Measurements from ENCODE around the gene ATG4B. TPM values are rescaled to one million over a fixed set of nuclear protein-coding genes. Genes with fewer than 3 reads are reported as not detected.
"Not testable (repeated sequence)": the region's sequence is repeated elsewhere in the genome, so short reads cannot be mapped to it uniquely, and the experiment has no call there.

Gene ATG4B
- total RNA-seq, 1 donor from 2014 or later = 124 TPM

DNA sequence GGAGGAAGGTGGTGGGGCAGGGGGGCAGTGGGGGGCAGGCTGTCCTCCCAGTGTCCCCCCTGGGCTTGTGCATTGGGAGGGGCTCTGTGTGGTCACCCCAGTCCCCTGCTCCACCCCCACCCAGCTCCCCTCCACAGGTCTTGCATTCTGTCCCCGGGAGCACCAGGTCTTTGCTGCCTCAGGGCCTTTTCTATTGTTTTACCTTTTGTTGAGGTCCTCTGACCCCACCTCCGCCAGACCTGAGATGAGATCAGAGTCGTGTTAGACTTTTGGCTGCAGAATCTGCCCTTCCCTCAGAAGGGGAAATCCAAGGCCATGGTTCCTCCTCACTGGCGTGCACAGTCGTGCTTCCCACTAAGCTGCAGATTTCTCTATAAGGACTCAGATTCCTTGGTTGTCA is 20.8 kb downstream of the ATG4B start:
- Mint-ChIP-seq H3K36me3 (ENCODE audit: low read depth, unreplicated experiment) (peaks cover 44% of the 10 kb centered on the region), H3K9me3 (ENCODE audit: unreplicated experiment) (no peaks in the 10 kb centered on the region), H3K27me3 (ENCODE audit: unreplicated experiment) (peaks cover 4% of the 10 kb centered on the region), H3K4me1 (ENCODE audit: unreplicated experiment) (no peaks in the 10 kb centered on the region), H3K4me3 (ENCODE audit: unreplicated experiment) (no peak overlapping the region), H3K27ac (ENCODE audit: unreplicated experiment) (no peak overlapping the region)
- TF ChIP-seq, protein P1, sequence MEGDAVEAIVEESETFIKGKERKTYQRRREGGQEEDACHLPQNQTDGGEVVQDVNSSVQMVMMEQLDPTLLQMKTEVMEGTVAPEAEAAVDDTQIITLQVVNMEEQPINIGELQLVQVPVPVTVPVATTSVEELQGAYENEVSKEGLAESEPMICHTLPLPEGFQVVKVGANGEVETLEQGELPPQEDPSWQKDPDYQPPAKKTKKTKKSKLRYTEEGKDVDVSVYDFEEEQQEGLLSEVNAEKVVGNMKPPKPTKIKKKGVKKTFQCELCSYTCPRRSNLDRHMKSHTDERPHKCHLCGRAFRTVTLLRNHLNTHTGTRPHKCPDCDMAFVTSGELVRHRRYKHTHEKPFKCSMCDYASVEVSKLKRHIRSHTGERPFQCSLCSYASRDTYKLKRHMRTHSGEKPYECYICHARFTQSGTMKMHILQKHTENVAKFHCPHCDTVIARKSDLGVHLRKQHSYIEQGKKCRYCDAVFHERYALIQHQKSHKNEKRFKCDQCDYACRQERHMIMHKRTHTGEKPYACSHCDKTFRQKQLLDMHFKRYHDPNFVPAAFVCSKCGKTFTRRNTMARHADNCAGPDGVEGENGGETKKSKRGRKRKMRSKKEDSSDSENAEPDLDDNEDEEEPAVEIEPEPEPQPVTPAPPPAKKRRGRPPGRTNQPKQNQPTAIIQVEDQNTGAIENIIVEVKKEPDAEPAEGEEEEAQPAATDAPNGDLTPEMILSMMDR (IDR thresholded peaks at IDR 0.05; ENCODE audit: unreplicated experiment) = no peak
- no peak for DNase-seq (ENCODE audit: low spot score)

DNA sequence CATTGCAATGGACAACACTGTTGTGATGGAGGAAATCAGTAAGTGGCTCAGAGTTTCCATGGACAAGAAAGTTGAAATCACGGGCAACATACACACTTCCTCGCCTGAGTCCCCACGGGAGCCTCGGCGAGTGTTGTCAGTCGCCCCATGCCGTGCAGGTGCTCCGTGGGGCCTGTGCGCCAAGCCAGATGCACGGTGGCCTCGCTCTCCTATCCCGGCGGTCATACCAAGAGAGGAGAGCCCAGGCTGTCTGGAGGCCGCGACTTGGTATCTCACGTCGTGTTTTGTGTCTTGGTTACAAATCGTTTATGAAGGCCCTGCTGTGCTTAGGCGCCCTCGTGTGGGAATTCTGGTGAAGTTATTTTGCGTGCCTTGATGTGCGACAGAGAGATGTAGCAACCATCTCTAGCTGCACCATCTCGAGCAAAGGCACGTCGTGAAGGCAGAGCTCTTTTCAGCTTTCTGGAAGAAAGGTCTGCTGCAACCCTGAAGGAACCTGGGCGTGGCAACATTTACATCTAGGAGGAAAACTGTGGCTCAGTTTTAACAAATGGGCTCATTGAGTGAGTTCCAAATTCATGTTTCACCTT is 21.8 kb downstream of the ATG4B start:
- Mint-ChIP-seq H3K4me1 (ENCODE audit: unreplicated experiment) (no peaks in the 10 kb centered on the region), H3K36me3 (ENCODE audit: low read depth, unreplicated experiment) (peaks cover 39% of the 10 kb centered on the region), H3K27me3 (ENCODE audit: unreplicated experiment) (peaks cover 4% of the 10 kb centered on the region), H3K27ac (ENCODE audit: unreplicated experiment) (peak overlapping the region; percentile 37), H3K9me3 (ENCODE audit: unreplicated experiment) (no peaks in the 10 kb centered on the region), H3K4me3 (ENCODE audit: unreplicated experiment) (peak overlapping the region; percentile 33)
- TF ChIP-seq, protein P1 (IDR thresholded peaks at IDR 0.05; ENCODE audit: unreplicated experiment) = peak; percentile 21
- peak; percentile 56 for DNase-seq (ENCODE audit: low spot score)

DNA sequence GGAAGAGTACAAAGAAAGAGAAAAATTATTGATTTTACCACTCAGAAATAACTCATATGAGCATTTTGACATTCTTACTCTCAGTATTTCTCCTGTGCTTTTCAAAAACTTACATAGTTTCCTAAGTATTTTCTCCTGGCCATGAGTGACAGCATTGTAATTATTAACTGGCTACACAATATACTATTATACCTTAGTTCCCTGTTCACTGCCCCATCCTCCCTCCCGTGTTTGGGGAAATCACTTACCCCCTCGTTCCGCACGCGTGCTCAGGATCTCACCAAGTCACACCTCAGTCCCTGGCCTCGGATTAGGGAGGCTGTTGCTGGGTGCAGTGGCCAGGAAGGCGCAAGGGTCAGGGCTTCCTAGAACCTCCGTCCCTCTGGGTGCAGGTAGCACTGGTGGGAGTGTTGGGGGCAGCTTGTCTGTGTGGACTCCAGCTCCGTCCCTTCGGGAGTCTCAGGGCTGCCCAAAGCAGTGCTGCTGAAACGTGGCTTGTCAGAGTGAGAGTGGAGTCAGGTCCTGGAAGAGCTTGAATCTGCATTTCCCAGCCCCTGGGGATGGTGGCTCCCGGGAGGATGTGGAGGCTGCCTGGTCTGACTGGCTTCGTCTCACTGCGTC is 23.2 kb downstream of the ATG4B start:
- Mint-ChIP-seq H3K36me3 (ENCODE audit: low read depth, unreplicated experiment) (peaks cover 31% of the 10 kb centered on the region), H3K27ac (ENCODE audit: unreplicated experiment) (no peak overlapping the region), H3K9me3 (ENCODE audit: unreplicated experiment) (no peaks in the 10 kb centered on the region), H3K27me3 (ENCODE audit: unreplicated experiment) (peaks cover 2% of the 10 kb centered on the region), H3K4me1 (ENCODE audit: unreplicated experiment) (no peaks in the 10 kb centered on the region), H3K4me3 (ENCODE audit: unreplicated experiment) (no peak overlapping the region)
- DNase-seq (ENCODE audit: low spot score) = no peak
- TF ChIP-seq, protein P1 (IDR thresholded peaks at IDR 0.05; ENCODE audit: unreplicated experiment) = no peak

DNA sequence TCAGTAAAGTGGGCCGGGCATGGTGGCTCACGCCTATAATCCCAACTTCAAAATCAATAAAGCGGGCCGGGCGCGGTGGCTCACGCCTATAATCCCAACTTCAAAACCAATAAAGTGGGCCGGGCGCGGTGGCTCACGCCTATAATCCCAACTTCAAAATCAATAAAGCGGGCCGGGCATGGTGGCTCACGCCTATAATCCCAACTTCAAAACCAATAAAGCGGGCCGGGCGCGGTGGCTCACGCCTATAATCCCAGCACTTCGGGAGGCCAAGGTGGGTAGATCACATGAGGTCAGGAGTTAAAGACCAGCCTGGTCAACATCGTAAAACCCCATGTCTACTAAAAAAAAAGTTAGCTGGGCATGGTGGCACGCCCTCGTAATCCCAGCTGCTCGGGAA is 25.2 kb downstream of the ATG4B start:
- H3K27ac Mint-ChIP-seq (ENCODE audit: unreplicated experiment); H3K27me3 Mint-ChIP-seq (ENCODE audit: unreplicated experiment); DNase-seq (ENCODE audit: low spot score); H3K4me1 Mint-ChIP-seq (ENCODE audit: unreplicated experiment); H3K4me3 Mint-ChIP-seq (ENCODE audit: unreplicated experiment); H3K9me3 Mint-ChIP-seq (ENCODE audit: unreplicated experiment): not testable (repeated sequence)
- peaks cover 26% of the 10 kb centered on the region for H3K36me3 Mint-ChIP-seq (ENCODE audit: low read depth, unreplicated experiment)

DNA sequence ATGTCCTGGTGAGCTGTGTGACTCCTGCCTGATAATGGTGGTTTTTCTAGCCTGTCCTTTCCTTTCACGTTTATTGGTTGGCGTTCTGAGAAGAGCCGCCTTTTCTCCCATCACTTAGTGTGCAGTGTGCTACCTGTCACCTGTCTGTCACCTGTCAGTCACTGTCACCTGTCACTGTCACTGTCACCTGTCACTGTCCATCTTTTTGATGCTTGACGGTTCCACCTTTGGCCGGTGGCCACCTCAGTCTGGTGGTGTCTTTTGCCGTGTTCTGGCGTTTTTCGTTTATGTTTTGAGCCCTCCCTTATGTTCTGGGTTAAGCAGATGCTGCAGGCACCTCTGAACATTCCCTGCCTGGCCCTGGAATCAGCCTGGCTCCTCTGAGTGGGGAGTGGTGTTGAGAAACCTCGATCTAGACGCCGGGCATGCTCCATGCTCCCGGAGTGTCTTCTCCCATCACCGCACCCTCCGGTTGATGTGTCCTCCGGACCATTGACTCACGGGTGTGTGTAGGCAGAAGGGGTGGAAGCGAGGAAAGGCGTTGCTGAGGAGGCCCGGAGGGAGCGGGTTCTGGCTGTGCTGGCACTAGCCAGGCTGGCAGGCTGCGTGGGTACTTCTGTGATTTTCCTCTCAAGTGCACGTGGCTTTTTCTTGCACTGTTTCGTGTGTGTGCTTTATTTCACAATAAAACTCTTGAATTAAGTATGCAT is 28.4 kb downstream of the ATG4B start:
- Mint-ChIP-seq H3K4me3 (ENCODE audit: unreplicated experiment) (no peak overlapping the region), H3K27ac (ENCODE audit: unreplicated experiment) (no peak overlapping the region), H3K4me1 (ENCODE audit: unreplicated experiment) (no peaks in the 10 kb centered on the region), H3K9me3 (ENCODE audit: unreplicated experiment) (no peaks in the 10 kb centered on the region), H3K27me3 (ENCODE audit: unreplicated experiment) (peaks cover 2% of the 10 kb centered on the region), H3K36me3 (ENCODE audit: low read depth, unreplicated experiment) (peaks cover 24% of the 10 kb centered on the region)
- TF ChIP-seq, protein P1 (IDR thresholded peaks at IDR 0.05; ENCODE audit: unreplicated experiment) = no peak
- no peak for DNase-seq (ENCODE audit: low spot score)

Measured in endothelial cell (in vitro differentiated cells).